BJ (cell line): ENCODE data around the gene GREM1. TPM values are rescaled to one million over a fixed set of nuclear protein-coding genes. Genes with fewer than 3 reads are reported as not detected.

ENCODE experiments used
- CTCF ChIA-PET: fragments of 350-600 bp; formaldehyde crosslinking; extraction: SDS; loops from one replicate; lab custom pipeline; 2021; ENCODE audit warnings: antibody characterized with exemption, inconsistent platforms; lab: Yijun Ruan, JAX
- POLR2A ChIA-PET: fragments of 300-600 bp; sonication (Branson Sonifier 250); formaldehyde crosslinking; extraction: SDS; loops from one replicate; lab custom pipeline; 2021; ENCODE audit warnings: antibody characterized with exemption; lab: Charles Lee
- DNase-seq: peaks from one replicate; pipeline ENCODE4 v3.0.0-alpha.2; 2011; ENCODE audit warnings: low read depth
- H3K27me3 ChIP-seq: 2 replicates; pipeline ENCODE4 v1.6.0; 2011; ENCODE audit warnings: low read length; ENCODE audit not compliant: control insufficient read depth, insufficient read depth
- H3K36me3 ChIP-seq: 2 replicates; pipeline ENCODE4 v1.5.1; 2011; ENCODE audit warnings: low read length; ENCODE audit not compliant: control insufficient read depth, insufficient read depth
- H3K4me3 ChIP-seq: 2 replicates; pipeline ENCODE4 v1.5.1; 2011; ENCODE audit warnings: low read depth, mild to moderate bottlenecking, control low read depth, low read length
- CTCF ChIP-seq: IDR thresholded peaks from 2 replicates; pipeline ENCODE4 v1.5.1; 2011; ENCODE audit warnings: low read depth, mild to moderate bottlenecking, control low read depth, inconsistent platforms, low read length, moderate library complexity; ENCODE audit not compliant: insufficient read depth
- polyA plus RNA-seq: library from polyadenylated mRNA; depleted of rRNA; stranded (reverse); fragments of >200 nt; gene quantifications from 2 replicates; pipeline ENCODE4 v1.2.3, GENCODE V29; 2011

GREM1 gene
- polyA plus RNA-seq, 1 experiment = 2,694 TPM

GRCh38 chr15:32671339-32672325 is 46.2 kb upstream of the GREM1 start:
- no peak for TF ChIP-seq CTCF
- Histone ChIP-seq H3K4me3 (no peak overlapping the region), H3K36me3 (no peaks in the 10 kb centered on the region), H3K27me3 (no peaks in the 10 kb centered on the region)
- peak; percentile 54 for DNase-seq
- CTCF ChIA-PET = interaction anchor here (0.9 to 3.4 kb wide), 5 partner anchors 9 to 173 kb away, joined by 3 to 12 read pairs (median 3); no protein-coding TSS in a partner anchor
- POLR2A ChIA-PET = no interaction called here

GRCh38 chr15:32674681-32675080 is 43.1 kb upstream of the GREM1 start:
- CTCF ChIA-PET = interaction anchor here (0.9 to 1.0 kb wide), 2 partner anchors 9 to 59 kb away, joined by 3 read pairs; no protein-coding TSS in a partner anchor
- Histone ChIP-seq H3K4me3 (no peak overlapping the region), H3K27me3 (no peaks in the 10 kb centered on the region), H3K36me3 (no peaks in the 10 kb centered on the region)
- TF ChIP-seq CTCF = no peak
- POLR2A ChIA-PET = no interaction called here
- DNase-seq = no peak

DNA sequence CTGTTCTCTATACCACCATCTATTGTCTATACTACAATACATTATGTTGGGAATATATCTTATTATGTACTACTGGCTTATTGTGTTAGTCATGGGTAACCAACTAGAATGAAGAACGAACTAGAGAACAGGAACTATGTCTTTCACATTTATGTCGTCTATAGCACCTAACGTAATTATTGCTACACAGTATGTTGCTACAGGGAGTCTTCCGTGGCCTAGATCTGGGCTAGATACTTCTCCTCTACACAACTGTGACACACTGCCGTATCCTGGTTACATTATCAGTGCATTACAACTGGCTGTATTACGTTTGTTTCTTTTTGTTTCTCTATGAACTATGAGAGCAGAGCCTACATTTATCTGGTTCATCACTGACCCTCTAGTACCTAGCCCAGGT is 42.3 kb upstream of the GREM1 start:
- DNase-seq = no peak
- ChIA-PET CTCF (interaction anchor here (0.9 to 1.0 kb wide), 2 partner anchors 10 to 58 kb away, joined by 3 read pairs; no protein-coding TSS in a partner anchor), POLR2A (no interaction called here)
- no peak for TF ChIP-seq CTCF
- Histone ChIP-seq H3K4me3 (no peak overlapping the region), H3K27me3 (no peaks in the 10 kb centered on the region), H3K36me3 (no peaks in the 10 kb centered on the region)

DNA sequence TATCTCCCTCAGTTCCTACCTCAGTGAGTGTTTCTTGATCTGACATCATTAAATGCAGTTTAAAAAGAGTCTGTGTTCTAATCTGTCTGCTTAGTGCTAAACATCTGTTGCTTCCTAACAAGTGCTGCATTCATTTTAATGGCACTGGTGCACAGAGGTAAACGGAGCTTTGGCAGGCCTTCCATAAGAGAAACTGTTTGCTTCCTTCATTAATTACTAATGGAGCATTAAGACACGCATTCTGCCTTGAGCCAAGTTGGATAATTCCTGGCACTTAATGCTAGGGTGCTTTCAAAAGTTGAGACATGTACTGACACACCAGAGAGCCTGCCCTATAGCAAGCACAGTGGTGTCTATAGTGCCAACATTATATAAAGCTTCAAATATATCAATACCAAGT is 41.6 kb upstream of the GREM1 start:
- no peak overlapping the region for H3K4me3 ChIP-seq
- no peaks in the 10 kb centered on the region for H3K36me3 ChIP-seq
- POLR2A ChIA-PET = no interaction called here
- DNase-seq = no peak
- H3K27me3 ChIP-seq = no peaks in the 10 kb centered on the region
- CTCF ChIA-PET = interaction anchor here (0.8 kb wide), 1 partner anchor 27 kb away, joined by 4 read pairs; no protein-coding TSS in a partner anchor
- TF ChIP-seq CTCF = no peak

DNA sequence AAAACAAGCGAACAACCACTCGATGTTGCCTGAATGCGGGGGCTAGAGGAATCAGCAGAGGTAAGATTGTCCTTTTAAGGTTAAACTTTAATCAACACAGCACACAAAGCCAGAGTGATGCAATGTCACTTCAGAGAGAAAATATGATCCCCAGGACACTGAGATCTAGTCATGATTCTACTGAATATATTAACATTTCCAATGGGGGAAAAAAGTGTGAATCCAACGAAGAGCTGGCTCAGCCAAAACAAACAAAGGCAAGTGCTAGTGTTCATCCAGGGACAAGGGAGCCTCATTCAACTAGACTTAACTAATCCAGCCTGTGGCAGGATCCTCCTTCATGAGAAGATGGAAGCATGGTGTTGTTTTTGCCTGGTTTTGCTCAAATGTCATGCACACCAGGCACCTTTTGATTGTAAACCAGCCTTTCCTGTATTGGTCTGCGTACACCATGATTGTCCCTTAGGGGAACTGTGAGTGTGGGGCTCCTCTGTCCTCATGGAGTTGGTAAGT is 40.5 kb upstream of the GREM1 start:
- H3K4me3 ChIP-seq = no peak overlapping the region
- H3K36me3 ChIP-seq = no peaks in the 10 kb centered on the region
- DNase-seq = no peak
- TF ChIP-seq CTCF = no peak
- ChIA-PET POLR2A (no interaction called here), CTCF (interaction anchor here (0.8 kb wide), 1 partner anchor 28 kb away, joined by 4 read pairs; no protein-coding TSS in a partner anchor)
- no peaks in the 10 kb centered on the region for H3K27me3 ChIP-seq
